Spinal cord (tissue), 10 donors: ENCODE results near the gene NSD1. TPM values are rescaled to one million over a fixed set of nuclear protein-coding genes. Genes with fewer than 3 reads are reported as not detected.

ENCODE experiments used
- DNase-seq, 6 donors: peaks; one replicate each; pipeline versions ENCODE4 v3.0.0 to v3.0.0-alpha.2; 2013 to 2015; ENCODE audit warnings: low spot score in 6 of 6, low read depth in 4 of 6
- H3K27ac ChIP-seq: one replicate; pipeline ENCODE4 v1.5.1; 2013; ENCODE audit warnings: low read depth, low read length, control low read depth
- H3K27me3 ChIP-seq: one replicate; pipeline ENCODE4 v1.6.1; 2013; ENCODE audit warnings: low read length; ENCODE audit not compliant: control insufficient read depth, insufficient read depth
- H3K36me3 ChIP-seq: one replicate; pipeline ENCODE4 v1.6.1; 2013; ENCODE audit warnings: low read length; ENCODE audit not compliant: control insufficient read depth, insufficient read depth
- H3K4me1 ChIP-seq: one replicate; pipeline ENCODE4 v1.6.1; 2013; ENCODE audit warnings: low read length; ENCODE audit not compliant: control insufficient read depth, insufficient read depth
- H3K4me3 ChIP-seq: one replicate; pipeline ENCODE4 v1.5.1; 2013; ENCODE audit warnings: low read depth, low read length, control low read depth
- H3K9me3 ChIP-seq: one replicate; pipeline ENCODE4 v1.6.1; 2013; ENCODE audit warnings: low read length; ENCODE audit not compliant: control insufficient read depth, insufficient read depth
- whole genome bisulfite sequencing: methylation state at CpG from one replicate; pipeline ENCODE4 v1.1.5; 2013; ENCODE audit warnings: missing lambda C conversion rate; ENCODE audit not compliant: insufficient coverage; 5-methylcytosine and 5-hydroxymethylcytosine counted together
- polyA plus RNA-seq, 2 donors: library from polyadenylated mRNA; unstranded; fragments of 120-200 nt; gene quantifications; one replicate each; pipeline ENCODE4 v1.2.1, GENCODE V29; 2013; ENCODE audit not compliant: insufficient read length in 2 of 2
- total RNA-seq, 2 donors: library from RNA; depleted of rRNA in 1 of 2; stranded (reverse); fragments of 120-200 nt in 1 of 2; fragments of >200 nt in 1 of 2; gene quantifications; one replicate each; pipeline versions ENCODE4 v1.2.3 to v1.2.4, GENCODE V29; 2013 to 2014
- donor health status: healthy.

The NSD1 gene
- total and polyA plus RNA-seq, 4 donors, result 43.0 to 77.2 (median 58.7) TPM

DNA sequence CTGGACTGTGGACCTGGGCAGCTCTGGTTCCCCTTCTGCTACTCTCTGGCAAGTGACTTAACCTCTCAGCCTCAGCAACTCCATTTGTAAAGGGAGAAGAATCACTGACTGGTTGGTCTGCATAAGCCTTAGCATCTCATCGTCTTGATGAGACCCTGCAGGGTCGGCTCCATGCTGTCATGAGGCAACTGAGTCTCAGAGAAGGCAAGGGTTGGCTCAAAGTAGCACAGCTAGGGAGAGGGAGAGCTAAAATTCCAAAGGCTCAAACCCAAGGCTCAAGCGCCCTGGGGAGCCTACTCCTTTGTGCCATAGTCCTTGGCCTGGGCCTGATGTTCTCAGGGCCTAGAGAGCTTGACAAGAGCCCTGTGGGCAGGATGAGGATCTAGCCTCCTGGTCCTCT lies 42.3 kb upstream of the NSD1 start:
- H3K27ac ChIP-seq, result no peak overlapping the region
- H3K36me3 ChIP-seq, result peaks cover 30% of the 10 kb centered on the region
- H3K27me3 ChIP-seq, result peaks cover 5% of the 10 kb centered on the region
- WGBS, result 90% methylated on average over 3 of the region's 3 CpGs
- peaks cover 45% of the 10 kb centered on the region for H3K4me1 ChIP-seq
- no peaks in the 10 kb centered on the region for H3K9me3 ChIP-seq
- DNase-seq, result no peak
- H3K4me3 ChIP-seq, result no peak overlapping the region

GRCh38 chr5:177092178-177093081 lies 41.1 kb upstream of the NSD1 start:
- Histone ChIP-seq H3K36me3 (peaks cover 37% of the 10 kb centered on the region), H3K27ac (no peak overlapping the region), H3K4me1 (peaks cover 35% of the 10 kb centered on the region), H3K4me3 (no peak overlapping the region), H3K27me3 (peaks cover under 1% of the 10 kb centered on the region), H3K9me3 (no peaks in the 10 kb centered on the region)
- DNase-seq, result no peak
- WGBS, result 91% methylated on average over 31 of the region's 32 CpGs

DNA sequence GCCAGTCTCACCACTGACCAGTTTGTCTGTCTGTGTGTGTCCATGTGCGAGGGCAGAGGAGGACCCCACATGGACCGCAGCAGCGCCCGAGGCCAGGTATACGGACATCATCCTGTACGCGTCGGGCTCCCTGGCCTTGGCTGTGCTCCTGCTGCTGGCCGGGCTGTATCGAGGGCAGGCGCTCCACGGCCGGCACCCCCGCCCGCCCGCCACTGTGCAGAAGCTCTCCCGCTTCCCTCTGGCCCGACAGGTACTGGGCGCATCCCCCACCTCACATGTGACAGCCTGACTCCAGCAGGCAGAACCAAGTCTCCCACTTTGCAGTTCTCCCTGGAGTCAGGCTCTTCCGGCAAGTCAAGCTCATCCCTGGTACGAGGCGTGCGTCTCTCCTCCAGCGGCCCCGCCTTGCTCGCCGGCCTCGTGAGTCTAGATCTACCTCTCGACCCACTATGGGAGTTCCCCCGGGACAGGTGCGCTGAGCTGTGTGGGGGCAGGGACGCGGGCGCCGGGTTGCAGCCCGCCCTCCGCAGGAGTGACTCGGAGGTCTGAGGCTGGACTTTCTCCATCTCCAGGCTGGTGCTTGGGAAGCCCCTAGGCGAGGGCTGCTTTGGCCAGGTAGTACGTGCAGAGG lies 40.4 kb upstream of the NSD1 start:
- Histone ChIP-seq H3K27me3 (no peaks in the 10 kb centered on the region), H3K36me3 (peaks cover 38% of the 10 kb centered on the region), H3K4me3 (no peak overlapping the region), H3K27ac (no peak overlapping the region), H3K4me1 (peaks cover 36% of the 10 kb centered on the region), H3K9me3 (no peaks in the 10 kb centered on the region)
- DNase-seq, result no peak
- WGBS, result 94% methylated on average over 40 of the region's 40 CpGs

DNA sequence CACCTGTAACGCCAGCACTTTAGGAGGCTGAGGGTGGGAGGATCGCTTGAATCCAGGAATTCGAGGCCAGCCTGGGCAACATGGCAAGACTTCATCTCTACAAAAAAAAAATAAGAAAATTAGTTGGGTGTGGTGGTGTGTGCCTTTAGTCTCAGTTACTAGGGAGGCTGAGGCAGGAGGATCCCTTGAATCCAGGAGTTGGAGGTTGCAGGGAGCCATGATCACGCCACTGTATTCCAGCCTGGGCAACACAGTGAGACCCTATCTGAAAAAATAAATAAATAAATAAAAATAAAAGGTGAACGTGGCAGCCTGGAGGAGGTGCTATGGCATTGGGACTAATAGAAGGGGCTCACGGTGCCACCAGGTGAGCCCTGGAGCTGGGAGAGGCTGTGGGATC lies 39.8 kb upstream of the NSD1 start:
- WGBS, result 100% methylated on average over 1 of the region's 6 CpGs
- H3K4me1 ChIP-seq, result peaks cover 37% of the 10 kb centered on the region
- H3K27me3 ChIP-seq, result no peaks in the 10 kb centered on the region
- no peak for DNase-seq
- no peak overlapping the region for H3K27ac ChIP-seq
- H3K36me3 ChIP-seq, result peaks cover 38% of the 10 kb centered on the region
- H3K9me3 ChIP-seq, result no peaks in the 10 kb centered on the region
- H3K4me3 ChIP-seq, result no peak overlapping the region

GRCh38 chr5:177094224-177095087 lies 39.1 kb upstream of the NSD1 start:
- Histone ChIP-seq H3K9me3 (no peaks in the 10 kb centered on the region), H3K4me3 (no peak overlapping the region), H3K27ac (no peak overlapping the region), H3K36me3 (peaks cover 38% of the 10 kb centered on the region), H3K27me3 (no peaks in the 10 kb centered on the region), H3K4me1 (peaks cover 34% of the 10 kb centered on the region)
- 68% methylated on average over 12 of the region's 12 CpGs for WGBS
- no peak for DNase-seq

- Histone ChIP-seq H3K36me3 (peaks cover 38% of the 10 kb centered on the region), H3K27ac (no peak overlapping the region), H3K4me3 (no peak overlapping the region), H3K9me3 (no peaks in the 10 kb centered on the region), H3K27me3 (no peaks in the 10 kb centered on the region), H3K4me1 (peaks cover 30% of the 10 kb centered on the region)
- no peak for DNase-seq
- 77% methylated on average over 27 of the region's 28 CpGs for WGBS
These were observed 38.4 kb upstream of the NSD1 start for GRCh38 chr5:177095088-177095669.

DNA sequence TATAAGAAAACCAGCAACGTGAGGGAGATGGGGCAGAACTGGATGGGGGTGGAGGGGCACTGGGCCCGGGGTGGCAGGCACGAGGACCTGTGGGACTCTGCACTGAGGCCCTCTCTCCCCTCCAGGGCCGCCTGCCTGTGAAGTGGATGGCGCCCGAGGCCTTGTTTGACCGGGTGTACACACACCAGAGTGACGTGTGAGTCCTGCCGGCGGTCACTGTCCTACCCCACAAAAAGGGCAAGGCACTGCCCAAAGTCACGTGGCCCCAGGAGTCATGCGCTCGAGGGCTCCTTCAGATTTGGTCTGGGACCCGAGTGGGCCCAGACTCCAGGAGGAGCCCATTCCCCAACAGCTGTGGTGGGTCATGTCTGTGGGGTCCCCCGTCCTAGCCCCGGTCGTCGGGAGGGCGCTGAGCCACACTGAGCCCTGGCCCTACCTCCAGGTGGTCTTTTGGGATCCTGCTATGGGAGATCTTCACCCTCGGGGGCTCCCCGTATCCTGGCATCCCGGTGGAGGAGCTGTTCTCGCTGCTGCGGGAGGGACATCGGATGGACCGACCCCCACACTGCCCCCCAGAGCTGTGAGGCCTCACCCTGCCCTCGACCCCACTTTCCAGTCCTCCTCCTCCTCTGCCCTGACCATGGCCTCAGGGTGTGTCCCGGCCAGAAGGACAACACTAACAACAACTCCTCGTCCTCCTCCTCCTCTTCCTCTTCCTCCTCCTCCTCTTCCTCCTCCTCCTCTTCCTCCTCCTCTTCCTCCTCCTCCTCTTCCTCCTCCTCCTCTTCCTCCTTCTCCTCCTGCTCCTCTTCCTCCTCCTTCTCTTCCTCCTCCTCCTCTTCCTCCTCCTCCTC lies 37.2 kb upstream of the NSD1 start:
- H3K9me3 ChIP-seq, result no peaks in the 10 kb centered on the region
- H3K4me1 ChIP-seq, result peaks cover 30% of the 10 kb centered on the region
- H3K27ac ChIP-seq, result no peak overlapping the region
- H3K4me3 ChIP-seq, result no peak overlapping the region
- no peaks in the 10 kb centered on the region for H3K27me3 ChIP-seq
- 88% methylated on average over 23 of the region's 29 CpGs for WGBS
- no peak for DNase-seq
- peaks cover 38% of the 10 kb centered on the region for H3K36me3 ChIP-seq

- Histone ChIP-seq H3K4me1 (peaks cover 30% of the 10 kb centered on the region), H3K27ac (no peak overlapping the region), H3K4me3 (no peak overlapping the region)
These were observed 36.3 kb upstream of the NSD1 start for GRCh38 chr5:177097016-177097985.

More at GRCh38 chr5:177097016-177097985, 36.3 kb upstream of the NSD1 start:
- no peak for DNase-seq
- Histone ChIP-seq H3K27me3 (no peaks in the 10 kb centered on the region), H3K9me3 (no peaks in the 10 kb centered on the region), H3K36me3 (peaks cover 36% of the 10 kb centered on the region)
- 88% methylated on average over 30 of the region's 30 CpGs for WGBS
